ENCODE results near the gene ASGR1. TPM values are rescaled to one million over a fixed set of nuclear protein-coding genes. Genes with fewer than 3 reads are reported as not detected.
A peak's percentile ranks its signal among the peaks of the same experiment; 100 is the strongest.

ASGR1 gene
- total and polyA plus RNA-seq, 11 donors = 0.19 to 3.5 (median 0.53) TPM; not detected in 3

- DNase-seq = peak in 2 of 5 donors; percentile 11 to 51
- Histone ChIP-seq H3K4me3 (no peak overlapping the region), H3K27me3 (no peaks in the 10 kb centered on the region), H3K4me1 (peaks cover 6 to 67% (median 38%) of the 10 kb centered on the region in 12 donors), H3K36me3 (peaks cover 0 to 72% (median 69%) of the 10 kb centered on the region in 9 donors), H3K9me3 (no peaks in the 10 kb centered on the region), H3K27ac (no peak overlapping the region)
- intact Hi-C loops (cut with DNase I) = no loop called here
- WGBS, 4 donors = 67 to 82% (median 73%) methylated on average over 6 to 7 of the region's 7 CpGs
- TF ChIP-seq CTCF (IDR thresholded peaks at IDR 0.05) = no peak
- TF ChIP-seq POLR2A (IDR thresholded peaks at IDR 0.05) = no peak
- no peak for ATAC-seq
These were observed 43.8 kb upstream of the ASGR1 start for GRCh38 chr17:7222972-7223292.

DNA sequence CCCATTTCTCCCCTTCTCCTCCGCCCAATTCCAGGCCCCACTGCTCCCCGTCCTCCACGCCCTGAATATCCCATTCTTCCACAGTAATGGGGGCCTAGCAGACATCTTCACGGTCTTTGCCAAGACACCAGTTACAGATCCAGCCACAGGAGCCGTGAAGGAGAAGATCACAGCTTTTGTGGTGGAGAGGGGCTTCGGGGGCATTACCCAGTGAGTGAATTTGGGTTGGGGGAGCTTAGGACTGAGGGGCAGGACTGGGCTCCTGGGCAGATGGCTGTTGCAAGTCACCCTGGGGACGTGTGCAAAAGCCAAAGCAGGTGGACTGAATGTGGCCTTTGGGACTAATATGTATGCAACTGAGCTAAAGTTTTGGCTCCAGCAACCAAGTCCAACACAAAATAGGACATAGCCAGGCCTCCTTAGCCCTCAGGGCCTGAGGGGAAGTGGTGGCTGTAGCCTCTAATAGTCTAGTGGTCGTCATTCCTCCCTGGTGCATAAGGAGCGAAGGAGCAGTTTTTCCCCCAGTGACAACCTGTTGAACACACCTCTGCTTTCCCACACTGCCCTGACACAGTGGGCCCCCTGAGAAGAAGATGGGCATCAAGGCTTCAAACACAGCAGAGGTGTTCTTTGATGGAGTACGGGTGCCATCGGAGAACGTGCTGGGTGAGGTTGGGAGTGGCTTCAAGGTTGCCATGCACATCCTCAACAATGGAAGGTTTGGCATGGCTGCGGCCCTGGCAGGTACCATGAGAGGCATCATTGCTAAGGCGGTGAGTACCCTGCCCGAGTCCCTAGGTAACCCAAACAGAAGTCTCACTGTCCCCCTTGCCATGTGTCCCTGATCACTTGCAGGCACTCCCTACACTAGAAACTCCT, 43.2 kb upstream of the ASGR1 start:
- DNase-seq (peak in 1 of 5 donors; percentile 53), ATAC-seq (no peak)
- no peak overlapping the region for H3K4me3 ChIP-seq
- intact Hi-C loops (cut with DNase I) = no loop called here
- peaks cover 6 to 73% (median 42%) of the 10 kb centered on the region in 12 donors for H3K4me1 ChIP-seq
- TF ChIP-seq POLR2A (IDR thresholded peaks at IDR 0.05) = no peak
- TF ChIP-seq CTCF (IDR thresholded peaks at IDR 0.05) = no peak
- H3K36me3 ChIP-seq = peaks cover 0 to 67% (median 64%) of the 10 kb centered on the region in 9 donors
- peak overlapping the region in 3 of 12 donors; percentile 97 to 99 (median 99) for H3K27ac ChIP-seq
- H3K9me3 ChIP-seq = no peaks in the 10 kb centered on the region
- H3K27me3 ChIP-seq = no peaks in the 10 kb centered on the region
- WGBS, 4 donors = 70 to 80% (median 79%) methylated on average over 12 to 15 of the region's 15 CpGs

GRCh38 chr17:7221278-7222092, 42.3 kb upstream of the ASGR1 start:
- peak in 1 of 5 donors; percentile 17 for DNase-seq
- intact Hi-C loops (cut with DNase I) = loop anchor here in 1 of 10 donors (2.0 kb wide), 1 partner anchor 15 kb away; no protein-coding TSS in a partner anchor
- H3K4me3 ChIP-seq = peak overlapping the region in 10 of 12 donors; percentile 69 to 100 (median 96)
- H3K4me1 ChIP-seq = peaks cover 6 to 81% (median 43%) of the 10 kb centered on the region in 12 donors
- H3K27me3 ChIP-seq = no peaks in the 10 kb centered on the region
- peaks cover 0 to 59% (median 56%) of the 10 kb centered on the region in 9 donors for H3K36me3 ChIP-seq
- 67 to 75% (median 71%) methylated on average over 10 of the region's 10 CpGs for WGBS, 4 donors
- no peaks in the 10 kb centered on the region for H3K9me3 ChIP-seq
- H3K27ac ChIP-seq = peak overlapping the region in 10 of 12 donors; percentile 95 to 100 (median 99)
- no peak for ATAC-seq
- TF ChIP-seq POLR2A (IDR thresholded peaks at IDR 0.05) = no peak
- no peak for TF ChIP-seq CTCF (IDR thresholded peaks at IDR 0.05)

Data from heart left ventricle (tissue), 16 donors.